HG03342 (cell line): Measurements from ENCODE around the gene CEACAM8.
"Not testable (repeated sequence)": the region's sequence is repeated elsewhere in the genome, so short reads cannot be mapped to it uniquely, and the experiment has no call there.

Experiments
- ATAC-seq: cut with Tn5 transposase; IDR thresholded peaks from one replicate; pipeline ENCODE4 v1.9.1; 2021; ENCODE audit warnings: mild to moderate bottlenecking, moderate library complexity; ENCODE audit not compliant: unreplicated experiment

The CEACAM8 gene

DNA sequence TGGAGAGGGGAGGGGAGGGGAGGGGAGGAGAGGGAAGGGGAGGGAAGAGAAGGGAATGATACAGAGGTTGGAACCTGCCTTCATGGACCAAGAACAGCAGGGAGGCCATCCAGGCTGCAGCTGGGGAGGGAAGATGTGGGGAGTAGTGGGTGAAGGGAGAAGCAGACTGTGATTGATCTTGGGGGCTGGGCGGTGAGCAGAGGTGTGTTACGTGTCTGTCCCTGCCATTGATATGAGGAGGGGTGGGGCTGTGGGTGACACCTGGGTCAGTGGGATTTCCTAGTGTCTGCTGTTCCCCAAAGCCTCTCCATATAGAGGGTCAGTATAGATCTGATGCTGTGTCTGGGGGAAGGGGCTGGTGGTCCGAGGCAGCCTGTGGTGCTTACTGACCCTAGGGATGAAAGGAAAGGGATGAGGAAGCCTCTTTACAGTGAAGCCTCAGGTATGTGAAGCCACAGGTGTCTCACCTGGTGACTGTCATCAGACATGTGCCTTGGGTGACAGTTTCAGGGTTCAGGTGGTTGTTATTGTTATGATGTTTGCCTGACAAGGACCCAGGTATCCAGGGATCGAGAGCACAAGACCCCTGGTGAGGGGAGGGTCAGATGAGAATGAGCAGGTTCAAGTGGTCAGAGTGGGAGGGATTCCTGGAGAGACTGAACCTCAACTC is 47.8 kb downstream of the CEACAM8 start:
- ATAC-seq = no peak

DNA sequence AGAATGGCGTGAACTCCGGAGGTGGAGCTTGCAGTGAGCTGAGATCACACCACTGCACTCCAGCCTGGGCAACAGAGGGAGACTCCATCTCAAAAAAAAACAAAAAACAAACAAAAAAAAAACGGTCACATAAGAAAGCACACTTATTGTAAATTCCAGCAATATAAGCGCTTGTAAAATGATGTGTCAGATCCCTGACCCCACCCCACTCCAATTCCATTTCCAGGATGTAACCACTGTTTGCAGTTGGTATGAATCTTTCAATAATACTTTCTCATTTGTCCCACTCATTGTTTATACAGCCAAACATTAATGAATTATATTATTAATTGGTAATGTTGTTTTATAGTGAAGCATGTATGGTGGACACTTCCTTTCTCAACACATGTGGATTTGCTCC is 50.6 kb downstream of the CEACAM8 start:
- ATAC-seq = no peak

GRCh38 chr19:42542791-42543190 is 51.9 kb downstream of the CEACAM8 start:
- ATAC-seq = no peak

DNA sequence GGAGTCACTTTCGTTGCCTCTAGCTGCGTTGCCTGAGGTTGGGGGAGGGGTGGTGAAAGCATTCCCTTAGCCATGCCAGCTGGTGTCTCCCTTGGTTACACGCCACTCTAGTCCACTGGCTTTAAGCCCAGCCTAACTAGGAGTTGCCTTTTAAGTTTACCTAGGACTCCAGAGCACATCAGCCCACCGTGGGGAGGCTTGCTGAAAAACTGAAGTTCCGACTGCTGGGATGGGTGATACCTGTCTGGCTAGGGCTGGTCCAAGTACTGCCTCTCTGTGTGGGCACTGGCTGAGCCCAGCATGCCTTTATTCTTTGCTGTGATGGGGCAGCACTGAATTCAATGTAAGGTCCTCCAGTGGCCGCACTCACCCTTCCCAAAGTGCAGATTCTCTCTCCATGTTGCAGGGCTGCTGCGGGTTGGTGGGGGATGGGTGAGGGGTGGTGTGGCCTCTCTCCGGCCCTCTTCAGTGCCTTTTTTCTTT is 54.6 kb downstream of the CEACAM8 start:
- no peak for ATAC-seq

- no peak for ATAC-seq
These were observed 55.6 kb downstream of the CEACAM8 start for GRCh38 chr19:42538841-42539709.

DNA sequence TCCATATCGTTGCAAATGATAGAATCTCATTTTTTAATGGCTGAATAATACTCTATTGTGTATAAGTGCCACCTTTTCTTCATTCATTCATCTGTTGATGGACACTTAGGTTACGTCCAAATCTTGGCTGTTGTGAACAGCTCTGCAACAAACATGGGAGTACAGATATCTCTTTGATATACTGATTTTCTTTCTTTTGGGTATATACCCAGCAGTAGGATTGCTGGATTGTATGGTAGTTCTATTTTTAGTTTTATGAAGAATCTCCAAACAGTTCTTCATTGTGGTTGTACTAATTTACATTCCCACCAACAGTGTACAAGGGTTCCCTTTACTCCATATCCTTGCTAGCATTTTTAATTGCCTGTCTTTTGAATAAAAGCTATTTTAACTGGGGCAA is 59.4 kb downstream of the CEACAM8 start:
- not testable (repeated sequence) for ATAC-seq

DNA sequence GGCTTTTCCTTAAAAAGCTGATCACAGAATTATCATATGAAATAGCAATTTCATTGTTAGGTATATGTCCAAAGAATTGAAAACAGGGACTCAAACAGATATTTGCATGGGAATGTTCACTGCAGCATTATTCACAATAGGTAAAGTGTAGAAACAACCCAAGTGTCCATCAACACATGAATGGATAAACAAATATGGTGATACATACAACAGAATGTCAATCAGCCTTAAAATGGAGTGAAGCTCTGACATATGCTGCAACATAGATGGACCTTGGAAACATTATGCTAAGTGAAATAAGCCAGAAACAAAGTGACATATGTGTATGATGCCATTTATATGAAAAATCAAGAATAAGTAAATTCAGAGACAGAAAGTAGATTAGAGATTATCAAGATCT is 60.3 kb downstream of the CEACAM8 start:
- no peak for ATAC-seq

DNA sequence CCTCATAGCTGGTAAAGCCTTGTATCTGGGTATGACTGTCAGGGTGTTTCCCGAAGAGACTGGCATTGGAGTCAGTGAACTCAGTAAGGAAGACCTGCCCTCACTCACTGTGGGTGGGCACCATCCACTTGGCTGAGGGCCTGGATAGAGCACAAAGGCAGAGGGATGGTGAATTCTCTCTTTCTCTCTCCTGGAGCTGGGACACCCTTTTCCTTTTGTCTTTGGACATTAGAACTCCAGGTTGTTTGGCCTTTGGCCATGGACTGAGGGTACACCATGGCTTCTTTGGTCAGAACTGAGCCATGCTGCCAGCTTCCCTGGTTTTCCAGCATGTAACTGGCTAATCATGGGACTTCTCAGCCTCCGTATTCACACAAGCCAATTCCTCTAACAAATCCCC is 61.8 kb downstream of the CEACAM8 start:
- no peak for ATAC-seq

DNA sequence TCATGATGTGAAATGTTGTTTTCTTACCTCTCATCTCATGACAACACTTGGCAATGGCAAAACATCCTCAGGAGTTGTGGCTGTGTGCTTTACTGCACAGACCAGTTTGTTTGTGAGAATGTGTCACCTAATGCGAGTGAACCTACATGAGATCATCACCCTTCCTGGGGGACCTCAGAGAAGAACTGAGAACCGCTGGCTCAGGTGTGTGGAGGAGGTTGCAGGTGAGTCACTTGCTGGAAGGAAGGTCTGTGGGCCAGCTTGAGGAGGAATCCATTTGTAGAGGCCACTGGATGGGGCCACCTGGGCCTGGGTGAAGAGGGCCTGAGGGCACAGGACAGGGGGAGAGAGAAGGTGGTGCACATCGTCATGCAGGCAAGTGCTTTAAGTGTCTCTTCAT is 63.4 kb downstream of the CEACAM8 start:
- ATAC-seq = no peak
